HG03469 (cell line): ENCODE measurements around the gene MAP4K4.

Source experiments
- ATAC-seq: cut with Tn5 transposase; IDR thresholded peaks from one replicate; pipeline ENCODE4 v1.9.1; 2021; ENCODE audit warnings: mild to moderate bottlenecking, moderate library complexity, moderate number of reproducible peaks; ENCODE audit not compliant: unreplicated experiment

The MAP4K4 gene

DNA sequence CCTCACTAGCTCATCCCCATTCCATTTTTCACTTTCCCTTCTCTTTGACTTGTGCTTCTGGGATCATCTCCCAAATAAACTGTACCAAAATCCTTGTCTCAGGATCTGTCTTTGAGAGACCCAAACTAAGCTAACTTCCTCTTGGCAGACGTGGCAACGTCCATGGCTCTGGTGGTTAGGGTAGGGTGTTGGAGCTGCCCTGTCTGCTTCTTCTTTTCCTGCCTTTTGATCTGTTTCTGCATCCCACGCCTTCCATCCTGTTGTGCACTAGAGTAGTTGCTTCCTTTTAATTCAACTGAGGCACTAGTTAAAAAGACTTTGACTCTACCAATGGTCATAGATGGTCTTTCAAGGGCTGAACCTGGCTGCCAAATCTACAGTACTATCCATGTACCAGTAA is 5.5 kb upstream of the MAP4K4 start:
- no peak for ATAC-seq

DNA sequence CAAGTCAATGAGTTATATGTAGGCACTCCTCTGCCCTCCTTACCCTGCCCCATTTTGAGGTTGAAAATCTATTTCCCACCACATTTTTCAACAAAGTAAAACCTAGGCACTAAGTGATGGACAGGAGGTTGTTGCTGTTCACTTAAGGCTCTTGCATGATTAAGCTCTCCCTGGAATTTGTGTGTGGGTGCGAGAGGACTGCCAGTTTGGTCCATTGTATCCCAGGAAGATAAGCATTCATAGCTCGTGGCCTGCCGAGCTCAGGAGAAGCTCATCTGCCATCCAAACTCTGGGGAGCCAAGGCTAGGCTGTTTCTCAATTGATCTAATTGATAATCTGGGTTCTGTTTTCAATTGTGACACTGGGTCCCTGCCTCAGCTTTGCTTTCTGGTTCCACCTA is 4.7 kb upstream of the MAP4K4 start:
- no peak for ATAC-seq

DNA sequence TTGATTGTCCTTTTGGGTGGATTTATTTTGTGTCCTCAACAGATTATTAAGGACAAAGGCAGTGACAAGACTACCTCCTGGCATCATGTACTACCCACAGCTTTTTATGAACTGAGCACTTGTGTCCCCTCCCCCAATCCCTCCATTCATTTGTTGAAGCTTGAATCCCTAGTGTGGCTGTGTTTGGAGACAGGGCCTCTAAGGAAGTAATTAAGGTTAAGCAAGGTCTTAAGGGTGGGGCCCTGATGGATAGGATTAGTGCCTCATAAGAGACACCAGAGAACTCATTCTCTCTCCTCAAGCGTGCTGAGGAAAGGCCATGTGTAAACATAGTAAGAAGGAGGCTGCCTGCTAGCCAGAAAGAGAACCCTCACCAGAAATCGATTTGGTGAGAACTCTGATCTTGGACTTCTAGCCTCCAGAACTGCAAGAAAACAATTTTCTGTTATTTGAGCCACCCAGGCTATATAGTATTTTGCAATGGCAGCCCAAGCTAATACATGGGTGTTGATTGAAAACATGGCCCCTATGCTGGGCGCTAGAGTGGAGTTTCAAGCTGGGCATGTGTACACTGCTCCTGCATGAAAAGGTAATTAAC is 3.4 kb upstream of the MAP4K4 start:
- no peak for ATAC-seq

DNA sequence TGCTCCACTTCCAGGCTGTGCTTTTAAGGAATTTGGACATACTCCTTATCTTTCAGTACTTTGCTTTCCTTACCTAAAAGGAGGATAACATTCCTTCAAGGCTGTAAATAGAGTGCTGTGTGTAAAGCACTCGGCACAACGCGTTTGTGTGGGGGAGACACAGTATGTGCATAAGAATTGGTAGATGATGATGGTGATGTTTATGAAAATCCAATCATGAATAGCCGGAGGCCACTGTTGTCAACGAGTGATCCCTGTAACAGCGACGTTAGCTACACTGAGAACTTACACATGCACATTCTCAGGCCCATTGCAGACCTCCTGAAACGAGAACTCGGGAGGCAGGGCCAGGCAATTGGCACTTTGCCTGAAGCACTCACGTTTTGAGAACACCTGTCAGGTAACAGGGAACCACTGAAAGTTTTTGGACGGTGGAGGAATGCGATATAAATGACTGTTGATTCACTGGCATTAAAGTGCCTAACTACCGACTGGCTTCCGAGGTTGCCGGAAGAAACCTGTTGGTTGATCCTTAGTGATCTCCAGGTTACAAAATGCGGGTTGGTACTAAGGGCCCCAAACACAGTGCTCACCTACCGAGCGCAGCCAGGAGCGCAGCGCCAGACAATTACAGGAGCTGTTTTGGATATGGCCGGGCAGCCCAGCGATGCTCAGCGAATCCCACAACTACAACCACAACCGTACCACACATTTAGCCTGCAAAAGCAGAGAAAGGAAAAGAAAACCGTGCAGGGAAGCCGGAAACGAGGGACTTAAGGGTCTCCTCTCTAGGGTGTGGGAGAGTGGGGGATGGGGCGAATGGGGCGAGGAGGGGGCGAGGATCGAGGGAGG is 1.0 kb upstream of the MAP4K4 start:
- ATAC-seq, result no peak

DNA sequence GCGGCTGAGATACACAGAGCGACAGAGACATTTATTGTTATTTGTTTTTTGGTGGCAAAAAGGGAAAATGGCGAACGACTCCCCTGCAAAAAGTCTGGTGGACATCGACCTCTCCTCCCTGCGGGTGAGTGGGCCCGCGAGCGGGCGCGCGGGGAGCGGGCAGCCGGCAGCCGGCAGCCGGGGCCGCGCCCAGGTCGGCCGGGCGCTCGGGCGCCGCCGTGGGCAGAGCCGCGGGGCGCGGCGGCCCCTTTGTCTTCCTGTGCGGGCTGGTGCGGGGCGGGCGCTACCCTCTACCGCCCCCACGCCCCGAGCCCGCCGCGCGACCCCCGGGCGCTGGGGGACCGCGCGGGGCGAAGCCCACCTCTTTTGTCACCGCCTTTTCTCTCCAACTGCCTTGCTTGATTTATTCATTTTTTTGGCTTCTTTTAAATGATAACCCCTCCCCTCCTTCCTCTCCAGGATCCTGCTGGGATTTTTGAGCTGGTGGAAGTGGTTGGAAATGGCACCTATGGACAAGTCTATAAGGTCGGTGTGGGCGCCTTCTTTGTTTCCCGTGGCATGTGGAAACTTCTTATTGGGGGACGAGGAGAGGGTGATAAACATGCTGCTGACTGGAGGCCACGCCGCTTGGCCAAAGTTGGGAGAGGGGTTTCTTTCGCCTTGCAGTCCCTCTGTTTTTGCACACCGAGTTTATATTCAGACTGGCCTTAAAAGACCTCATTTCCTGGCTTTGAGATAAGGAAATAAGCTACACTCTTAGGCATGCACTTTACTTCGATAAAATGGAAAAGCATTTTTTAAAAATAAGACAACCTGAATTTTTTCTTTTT is 722 bp downstream of the MAP4K4 start:
- no peak for ATAC-seq

DNA sequence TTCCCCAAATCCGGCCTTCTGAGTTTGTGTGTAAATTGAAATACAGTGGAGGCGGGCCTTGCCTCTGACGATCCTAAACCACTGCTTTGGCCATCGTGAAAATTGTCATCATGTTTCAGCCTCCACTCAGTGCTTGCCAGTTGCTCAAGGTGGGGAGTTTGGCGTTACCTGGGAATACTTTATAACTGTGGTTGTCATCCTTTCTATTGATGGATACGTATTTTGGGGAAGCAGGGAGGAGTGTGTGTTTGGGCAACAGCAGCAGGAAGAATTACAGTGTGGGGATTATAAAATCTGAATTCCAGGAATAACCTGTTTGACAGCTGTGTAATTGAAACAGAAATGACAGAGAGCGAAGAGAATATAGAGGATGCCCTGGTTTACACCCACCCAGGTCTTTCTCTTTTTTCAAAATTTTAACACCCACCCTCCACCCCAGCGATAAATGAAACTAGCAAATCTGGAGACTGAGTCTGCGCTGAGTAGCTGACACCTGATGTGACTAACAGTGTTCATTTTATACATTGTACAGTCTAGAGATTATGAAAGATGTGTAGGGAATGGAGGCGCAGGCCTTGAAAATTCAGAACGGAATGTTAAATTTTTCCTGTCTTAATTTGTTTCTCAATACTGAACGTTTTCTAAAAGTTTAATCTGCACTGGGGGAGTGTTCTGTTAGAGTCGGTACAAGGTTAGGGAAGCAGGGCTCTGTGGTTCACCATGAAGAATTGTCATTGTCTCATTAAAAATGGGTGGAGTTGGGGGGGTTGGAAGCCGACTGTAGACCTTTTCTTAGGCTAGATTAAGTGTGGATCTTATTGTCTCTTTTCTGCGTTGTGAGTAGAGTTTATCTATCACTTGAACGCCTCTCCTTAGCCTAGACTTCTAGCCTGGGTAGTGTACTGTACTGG is 1.6 kb downstream of the MAP4K4 start:
- no peak for ATAC-seq

DNA sequence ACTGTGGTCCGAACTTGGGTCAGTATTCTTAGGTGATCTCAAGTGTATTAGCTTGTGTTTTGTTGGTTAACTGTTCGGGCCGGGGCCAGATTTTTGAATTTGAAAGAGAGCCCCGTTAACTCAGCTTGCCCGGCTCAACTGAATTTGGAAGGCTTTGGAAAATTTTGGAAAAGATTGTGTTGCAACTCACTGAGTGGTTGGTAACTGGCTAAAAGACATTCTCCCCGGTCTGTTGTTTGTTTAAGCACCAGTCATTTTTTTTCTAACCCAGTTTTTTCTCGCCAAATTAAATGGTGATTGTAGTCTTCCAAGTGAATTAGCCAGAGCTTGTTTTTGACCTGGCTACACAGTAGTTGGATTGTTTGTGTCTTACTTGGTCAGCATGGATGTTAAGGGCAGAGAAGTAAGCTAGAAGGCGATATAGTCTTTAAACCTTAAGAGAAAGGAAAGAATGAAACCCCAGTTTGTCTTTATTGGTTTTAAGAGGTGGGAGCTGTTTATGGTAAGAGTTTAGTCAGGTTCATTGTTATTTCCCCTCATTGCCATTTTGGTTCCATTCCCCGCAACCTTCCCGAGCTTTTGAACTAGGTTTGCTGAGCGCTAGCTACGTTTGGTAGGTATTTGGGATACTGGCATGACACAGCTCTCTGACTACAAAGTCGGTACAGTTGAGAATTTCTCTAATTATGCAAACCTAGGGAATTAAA is 2.4 kb downstream of the MAP4K4 start:
- ATAC-seq, result no peak

DNA sequence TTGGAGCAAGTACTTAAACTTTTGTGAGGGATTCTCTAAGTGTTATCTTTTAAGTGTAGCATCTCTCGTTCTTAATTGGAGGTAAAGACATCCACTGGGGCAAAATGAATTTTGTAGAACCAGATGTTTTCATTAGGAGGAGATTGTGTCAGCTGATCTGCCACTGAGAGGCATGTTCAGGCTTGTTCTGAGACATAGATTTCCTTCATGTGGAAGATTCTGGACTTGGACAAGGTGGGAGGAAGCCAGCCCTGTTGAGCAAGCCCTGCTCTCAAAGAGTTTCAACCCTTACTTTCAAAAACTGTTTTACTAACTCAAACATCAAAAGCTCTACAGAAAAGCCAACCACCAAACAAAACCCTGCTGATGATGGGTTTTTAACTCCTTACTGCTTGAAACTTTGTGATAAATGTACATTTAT is 6.5 kb downstream of the MAP4K4 start:
- no peak for ATAC-seq

DNA sequence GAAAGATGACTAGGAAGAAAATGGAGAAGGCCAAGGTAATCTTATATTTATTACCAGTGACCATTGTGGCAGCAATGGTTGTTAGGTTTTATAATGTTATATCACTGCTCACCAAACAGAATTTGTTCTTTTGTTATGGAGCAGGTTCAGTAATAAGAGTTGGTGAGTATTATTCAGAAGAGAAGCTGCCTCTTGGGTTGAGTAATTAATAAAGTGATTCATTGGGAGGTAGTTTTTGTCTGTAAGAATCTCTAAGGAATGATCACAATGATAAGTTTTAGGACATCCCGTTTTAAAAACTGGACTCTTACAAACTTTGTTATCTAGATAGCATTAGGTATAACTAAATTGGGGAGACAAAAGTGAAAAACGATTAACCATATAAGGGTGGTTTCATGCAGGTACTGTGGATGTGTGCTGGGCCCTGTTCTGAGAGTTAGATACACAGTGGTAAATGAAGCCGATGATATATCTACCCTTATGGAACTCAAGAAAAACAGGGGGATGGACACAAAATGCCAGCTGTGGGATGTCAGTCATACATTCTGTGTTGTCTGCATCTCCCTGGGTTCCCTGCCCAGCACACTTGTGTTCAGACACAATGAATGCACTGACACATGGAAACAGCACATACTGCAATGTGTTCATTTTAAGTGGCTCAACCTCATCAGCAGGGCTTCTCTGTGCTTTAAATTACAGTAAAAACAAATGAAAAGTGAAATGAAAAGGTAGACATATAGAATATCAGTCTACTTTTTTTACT is 7.5 kb downstream of the MAP4K4 start:
- ATAC-seq, result no peak

DNA sequence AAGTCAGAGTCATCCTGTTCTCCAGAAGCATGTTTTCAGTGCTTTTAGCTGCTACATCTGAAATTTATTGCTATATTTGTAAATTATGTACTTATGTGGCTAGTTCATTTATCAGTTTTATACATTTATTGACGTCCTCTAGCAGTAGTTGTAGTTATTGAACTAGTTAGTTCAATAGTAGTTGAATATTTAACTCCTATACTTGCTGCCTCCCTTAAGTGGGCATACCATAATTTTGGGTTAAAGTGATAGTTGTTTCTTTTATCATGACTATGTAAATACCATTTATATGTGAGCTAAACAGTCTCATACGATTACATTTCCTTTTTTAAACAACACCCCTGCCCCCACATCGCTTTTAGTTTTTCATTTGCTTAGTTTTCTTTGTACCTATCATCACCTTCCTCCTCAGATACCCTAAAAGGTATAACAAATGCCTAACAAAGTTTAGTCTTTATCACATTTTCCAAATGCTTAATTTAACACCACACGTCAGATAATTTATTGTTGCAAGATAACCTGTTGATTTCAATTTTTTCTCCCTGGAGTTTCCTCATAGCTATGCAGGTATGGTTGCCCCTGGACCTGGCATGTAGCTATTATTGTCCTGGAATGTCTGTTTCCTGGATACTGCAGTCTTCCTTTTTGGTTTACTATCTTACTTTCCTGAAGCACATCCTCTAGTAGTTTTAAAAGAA is 8.8 kb downstream of the MAP4K4 start:
- no peak for ATAC-seq

DNA sequence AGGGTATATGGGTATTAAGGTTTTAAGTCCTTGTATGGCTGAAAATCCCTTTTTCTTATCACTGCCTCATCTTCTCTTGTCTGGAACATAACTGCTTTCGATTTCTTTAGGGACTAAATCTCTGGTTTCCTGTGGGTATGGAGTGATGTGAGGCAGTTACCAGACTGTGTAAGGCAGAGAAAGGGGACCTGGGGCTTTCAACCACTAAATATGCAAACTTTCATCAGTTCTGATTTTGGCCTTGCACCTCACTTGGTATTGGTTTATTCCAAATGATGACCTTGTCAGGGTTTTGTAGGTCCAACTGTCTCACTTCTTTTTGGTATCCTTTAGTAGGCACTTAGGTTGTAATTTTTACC is 9.3 kb downstream of the MAP4K4 start:
- ATAC-seq, result peak; percentile 52

DNA sequence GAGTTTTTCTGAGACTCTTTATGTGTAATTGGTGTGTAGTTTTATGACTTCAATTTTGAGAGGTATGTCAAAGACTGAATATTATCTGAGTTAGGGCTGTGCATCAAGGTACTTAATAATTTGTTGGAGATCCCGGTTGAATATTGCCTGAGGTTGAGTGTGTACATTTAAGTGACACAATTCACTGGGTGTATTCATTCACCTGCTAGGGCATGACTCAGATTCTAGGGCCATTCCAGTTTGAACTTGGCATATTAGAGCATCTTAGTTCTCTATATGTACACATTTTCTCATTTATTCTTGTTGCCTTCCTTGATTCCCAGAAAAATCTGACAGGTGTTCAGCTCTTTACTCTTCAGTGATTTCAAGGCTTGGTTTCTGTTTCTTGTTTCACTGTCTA is 12.5 kb downstream of the MAP4K4 start:
- ATAC-seq, result no peak

DNA sequence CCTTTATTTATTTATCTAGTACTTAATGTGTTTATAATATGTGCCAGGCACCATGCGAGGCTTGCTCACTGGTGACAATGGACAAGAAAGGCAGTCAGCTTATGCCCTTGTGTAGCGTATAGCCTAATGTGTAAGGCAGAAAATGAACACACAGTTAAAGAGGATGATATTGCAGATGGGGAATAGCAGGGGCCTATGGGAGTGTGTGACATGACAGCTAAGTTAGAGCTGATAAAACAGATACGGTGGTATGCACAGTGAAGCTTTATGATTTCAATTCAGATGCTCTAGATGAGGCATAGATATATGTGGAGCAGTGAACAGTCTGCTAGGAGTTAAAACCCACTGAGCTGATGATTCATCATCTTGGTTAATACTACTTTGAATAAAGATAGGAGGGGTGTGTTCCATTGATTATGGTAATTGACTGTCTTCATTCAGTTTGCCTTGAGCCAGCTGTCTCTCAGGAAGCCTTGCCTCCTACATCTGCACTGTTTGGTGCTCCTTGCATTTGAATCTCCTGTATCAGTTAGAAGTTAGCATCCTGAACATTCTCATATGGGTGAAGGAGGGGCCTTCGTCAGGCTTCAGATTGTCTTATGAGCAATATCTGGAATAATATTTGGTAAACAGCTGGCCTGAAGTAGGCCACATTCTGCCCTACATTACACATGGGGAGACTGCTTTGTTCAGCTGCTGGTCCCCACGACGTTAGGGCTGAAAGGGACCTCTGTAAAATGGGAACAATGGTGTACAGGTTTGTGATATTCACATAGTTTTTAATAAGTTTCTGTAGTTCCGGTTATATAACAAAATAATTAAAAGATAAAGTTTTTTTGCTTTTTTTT is 13.2 kb downstream of the MAP4K4 start:
- no peak for ATAC-seq

DNA sequence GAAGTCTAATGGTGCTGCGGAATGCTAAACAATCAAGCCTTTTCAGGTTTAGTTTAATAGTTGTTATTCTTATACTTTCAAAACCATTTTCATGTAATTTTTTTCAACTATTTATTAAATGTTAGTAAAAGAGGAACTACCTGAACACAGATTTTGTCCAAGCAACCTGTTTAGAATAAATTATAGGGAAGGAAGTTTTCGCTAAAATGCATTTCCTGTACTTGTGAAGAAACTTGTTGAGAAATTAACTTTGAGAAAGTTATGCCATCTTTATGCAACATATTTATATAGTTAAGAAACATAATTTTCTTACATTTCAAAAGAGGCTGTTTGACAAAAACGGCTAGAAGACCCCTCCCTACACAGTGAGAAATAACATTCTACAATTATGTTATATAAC is 16.6 kb downstream of the MAP4K4 start:
- ATAC-seq, result no peak

DNA sequence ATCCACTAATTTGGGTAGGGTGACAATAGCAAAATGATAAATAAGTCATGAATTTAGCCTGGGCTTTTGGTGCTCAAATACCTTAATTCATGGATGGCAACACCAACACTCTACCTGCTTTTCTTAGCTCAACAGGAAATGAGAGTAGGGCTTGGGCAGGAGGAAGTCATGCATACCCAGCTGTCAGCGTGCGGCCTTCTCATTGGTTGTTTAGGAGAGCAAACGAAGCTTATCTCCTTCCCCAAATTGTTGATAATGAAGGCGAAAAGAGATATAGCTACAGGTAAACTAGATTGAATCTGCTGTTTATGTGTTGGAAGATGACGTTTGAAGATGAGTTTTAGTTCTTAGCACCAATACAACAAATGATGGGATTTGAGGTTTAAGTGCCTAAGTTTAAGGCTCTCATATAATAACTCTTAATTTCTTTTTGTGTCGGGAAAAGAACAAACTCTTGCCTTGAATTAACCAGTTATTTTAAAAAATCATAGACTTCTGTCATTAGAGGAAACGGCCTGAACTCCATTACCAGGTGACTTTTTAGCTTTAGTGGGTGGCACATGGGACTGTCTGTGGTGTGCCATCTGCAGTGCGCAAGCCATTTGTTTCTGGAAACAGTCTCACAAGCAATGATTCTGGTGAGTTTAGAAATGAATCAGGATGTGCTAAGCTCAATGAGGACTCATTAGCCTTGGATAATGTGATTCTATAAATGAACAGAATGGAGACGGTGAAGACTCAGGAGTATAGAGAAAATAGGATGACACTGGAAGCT is 19.8 kb downstream of the MAP4K4 start:
- ATAC-seq, result no peak

DNA sequence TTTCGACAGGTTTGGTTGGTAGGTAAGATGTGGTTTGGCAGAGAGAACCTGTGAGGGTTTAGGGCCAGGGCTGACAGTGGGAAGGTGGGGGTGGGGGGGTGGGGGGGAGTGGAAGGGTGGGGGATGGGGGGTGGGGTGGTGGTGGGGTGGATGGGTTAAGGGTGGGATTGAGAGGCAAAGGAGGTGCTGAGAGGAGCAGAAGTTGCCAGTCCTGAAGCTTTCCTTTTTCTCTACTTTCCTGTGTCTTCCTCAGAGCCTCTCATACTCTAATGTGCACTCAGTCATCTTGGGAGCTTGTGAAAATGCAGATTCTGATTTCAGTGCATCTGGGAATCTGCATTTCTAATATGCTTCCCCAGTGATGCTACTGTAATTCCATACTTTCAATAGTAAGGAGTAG is 21.0 kb downstream of the MAP4K4 start:
- no peak for ATAC-seq

DNA sequence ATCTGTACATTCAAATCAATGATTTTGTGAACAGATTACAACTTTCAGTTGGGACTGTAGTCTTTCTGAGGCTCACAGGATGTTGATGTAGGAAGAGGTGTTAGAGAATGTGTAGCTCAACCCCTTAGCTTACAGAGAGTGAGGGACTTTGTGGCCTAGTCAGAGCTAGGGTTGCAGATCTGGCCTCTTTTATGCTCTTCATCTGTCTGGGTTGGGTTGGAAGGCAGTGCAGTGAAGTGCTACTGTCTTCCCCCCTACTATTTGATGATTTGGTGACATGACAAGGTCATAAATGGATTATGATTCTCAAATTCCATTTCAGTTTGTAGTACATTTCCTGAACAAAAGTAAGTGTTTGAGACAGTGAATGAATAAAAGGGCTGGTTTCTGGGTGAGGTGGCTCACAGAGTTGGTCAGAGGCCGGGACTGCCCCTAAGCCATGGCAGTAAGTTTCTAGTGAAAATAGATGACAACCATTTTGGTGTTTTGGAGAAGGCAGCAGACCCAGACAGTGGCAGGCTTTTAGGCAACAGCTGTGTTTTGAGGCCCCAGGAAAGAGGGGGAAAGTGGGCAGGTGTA is 21.6 kb downstream of the MAP4K4 start:
- no peak for ATAC-seq
